ENCODE results near the gene TESK1.

DNA sequence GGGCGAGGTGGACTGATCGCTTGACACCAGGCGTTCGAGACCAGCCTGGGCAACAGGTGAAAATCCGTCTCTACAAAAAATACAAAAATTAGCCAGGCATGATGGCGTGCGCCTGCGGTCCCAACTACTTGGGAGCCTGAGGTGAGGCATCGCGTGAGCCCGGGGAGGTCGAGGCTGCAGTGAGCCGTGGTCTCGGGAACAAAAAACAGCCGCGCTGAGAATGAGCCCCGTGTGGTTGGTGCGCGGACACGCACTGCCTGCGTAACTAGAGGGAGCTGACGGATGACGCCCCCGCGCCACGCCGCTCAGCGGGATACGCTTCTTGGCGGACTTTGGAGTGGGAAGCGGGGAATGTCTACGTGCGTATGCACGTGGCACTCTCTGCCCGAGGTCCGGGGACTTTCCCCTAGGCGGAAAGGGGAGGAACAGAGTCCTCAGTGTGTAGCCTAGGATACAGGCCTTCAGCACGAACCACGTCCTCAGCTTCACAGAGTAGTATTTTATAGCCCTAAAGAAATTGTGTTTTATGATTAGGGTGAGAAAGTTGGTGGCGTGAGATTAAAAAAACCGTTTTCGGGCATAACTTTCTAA is 52.6 kb downstream of the TESK1 start, which contains the start of gene RMRP:
- TF ChIP-seq CTCF (IDR thresholded peaks at IDR 0.05) (peak; percentile 38 to 77 (median 66)), POLR2A (IDR thresholded peaks at IDR 0.05) (peak; percentile 72)
